ENCODE results near the gene IFNW1. TPM values are rescaled to one million over a fixed set of nuclear protein-coding genes. Genes with fewer than 3 reads are reported as not detected.
"Not testable (repeated sequence)": the region's sequence is repeated elsewhere in the genome, so short reads cannot be mapped to it uniquely, and the experiment has no call there.

The IFNW1 gene
- total and polyA plus RNA-seq, 7 experiments from 2014 or later: not detected

GRCh38 chr9:21144603-21145002 lies 3.0 kb upstream of the IFNW1 start:
- ATAC-seq (no peak), DNase-seq (no peak)
- no peaks in the 10 kb centered on the region for H3K9me3 ChIP-seq (ENCODE audit: control insufficient read depth in 2 of 3, low read length in 3 of 3)
- ChIA-PET POLR2A (no interaction called here), CTCF (no interaction called here)
- no peak overlapping the region for H3K27ac ChIP-seq (ENCODE audit: low read depth, low read length)
- H3K4me3 ChIP-seq (ENCODE audit: low read length): no peak overlapping the region
- H3K36me3 ChIP-seq (ENCODE audit: control insufficient read depth in 2 of 3, insufficient read depth in 3 of 3, low read length in 3 of 3): no peaks in the 10 kb centered on the region
- H3K4me1 Mint-ChIP-seq: peaks cover 9 to 38% (median 16%) of the 10 kb centered on the region in 7 donors
- peaks cover 0 to 41% (median 7%) of the 10 kb centered on the region in 5 donors for H3K36me3 Mint-ChIP-seq
- peaks cover 0 to 31% (median 17%) of the 10 kb centered on the region in 11 donors for H3K9me3 Mint-ChIP-seq
- H3K27me3 ChIP-seq (ENCODE audit: control insufficient read depth in 2 of 2, insufficient read depth in 2 of 2, low read length in 2 of 2): no peaks in the 10 kb centered on the region
- H3K4me1 ChIP-seq (ENCODE audit: control insufficient read depth in 2 of 2, insufficient read depth in 2 of 2, low read length in 2 of 2): peaks cover 0 to 6% of the 10 kb centered on the region in 2 donors
- H3K4me3 Mint-ChIP-seq: peak overlapping the region in 4 of 10 donors; percentile 1 to 47 (median 6)
- peak overlapping the region in 3 of 9 donors; percentile 2 to 82 (median 7) for H3K27ac Mint-ChIP-seq
- intact Hi-C loops (cut with micrococcal nuclease): no loop called here
- peaks cover 0 to 22% (median 0%) of the 10 kb centered on the region in 5 donors for H3K27me3 Mint-ChIP-seq

GRCh38 chr9:21137020-21137419 lies 4.6 kb downstream of the IFNW1 start:
- peaks cover 0 to 3% (median 0%) of the 10 kb centered on the region in 11 donors for H3K9me3 Mint-ChIP-seq
- DNase-seq: no peak
- Histone ChIP-seq H3K27me3 (ENCODE audit: control insufficient read depth in 2 of 2, insufficient read depth in 2 of 2, low read length in 2 of 2) (no peaks in the 10 kb centered on the region), H3K36me3 (ENCODE audit: control insufficient read depth in 2 of 3, insufficient read depth in 3 of 3, low read length in 3 of 3) (no peaks in the 10 kb centered on the region), H3K9me3 (ENCODE audit: control insufficient read depth in 2 of 3, low read length in 3 of 3) (no peaks in the 10 kb centered on the region), H3K27ac (ENCODE audit: low read depth, low read length) (no peak overlapping the region), H3K4me3 (ENCODE audit: low read length) (no peak overlapping the region), H3K4me1 (ENCODE audit: control insufficient read depth in 2 of 2, insufficient read depth in 2 of 2, low read length in 2 of 2) (no peaks in the 10 kb centered on the region)
- H3K27ac Mint-ChIP-seq: no peak overlapping the region
- ChIA-PET POLR2A (no interaction called here), CTCF (no interaction called here)
- intact Hi-C loops (cut with micrococcal nuclease): no loop called here
- H3K36me3 Mint-ChIP-seq: peaks cover 0 to 6% (median 0%) of the 10 kb centered on the region in 5 donors
- peaks cover 3 to 10% (median 9%) of the 10 kb centered on the region in 7 donors for H3K4me1 Mint-ChIP-seq
- no peak overlapping the region for H3K4me3 Mint-ChIP-seq
- peaks cover 0 to 24% (median 0%) of the 10 kb centered on the region in 5 donors for H3K27me3 Mint-ChIP-seq
- ATAC-seq: no peak

DNA sequence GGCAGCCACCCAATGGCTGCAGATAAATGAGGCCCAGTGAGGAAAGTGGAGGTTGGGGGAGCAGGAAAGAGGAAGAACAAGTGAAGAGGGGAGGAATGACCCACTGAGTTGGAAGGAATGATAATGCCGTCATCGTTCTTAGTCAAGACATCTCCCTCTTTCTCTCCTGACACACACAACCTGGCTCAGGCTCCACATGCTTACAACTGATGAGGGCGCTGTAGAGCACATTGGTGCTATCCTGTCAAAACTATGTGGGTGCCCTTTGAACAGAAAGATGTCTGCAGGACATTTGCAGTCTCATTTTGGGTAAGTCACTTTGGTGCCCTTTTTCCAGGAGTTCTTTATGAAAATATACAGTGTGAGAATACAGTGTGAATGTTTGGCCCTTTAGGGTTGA lies 5.9 kb downstream of the IFNW1 start:
- ChIA-PET CTCF (no interaction called here), POLR2A (no interaction called here)
- Histone ChIP-seq H3K36me3 (ENCODE audit: control insufficient read depth in 2 of 3, insufficient read depth in 3 of 3, low read length in 3 of 3) (no peaks in the 10 kb centered on the region), H3K27me3 (ENCODE audit: control insufficient read depth in 2 of 2, insufficient read depth in 2 of 2, low read length in 2 of 2) (no peaks in the 10 kb centered on the region), H3K4me3 (ENCODE audit: low read length) (no peak overlapping the region), H3K9me3 (ENCODE audit: control insufficient read depth in 2 of 3, low read length in 3 of 3) (no peaks in the 10 kb centered on the region), H3K4me1 (ENCODE audit: control insufficient read depth in 2 of 2, insufficient read depth in 2 of 2, low read length in 2 of 2) (no peaks in the 10 kb centered on the region), H3K27ac (ENCODE audit: low read depth, low read length) (no peak overlapping the region)
- no peak overlapping the region for H3K27ac Mint-ChIP-seq
- no peak for ATAC-seq
- peaks cover 0 to under 1% (median 0%) of the 10 kb centered on the region in 7 donors for H3K4me1 Mint-ChIP-seq
- peaks cover 0 to under 1% (median 0%) of the 10 kb centered on the region in 5 donors for H3K36me3 Mint-ChIP-seq
- H3K27me3 Mint-ChIP-seq: peaks cover 0 to 25% (median 0%) of the 10 kb centered on the region in 5 donors
- DNase-seq: no peak
- peaks cover 0 to 3% (median 0%) of the 10 kb centered on the region in 11 donors for H3K9me3 Mint-ChIP-seq
- intact Hi-C loops (cut with micrococcal nuclease): no loop called here
- no peak overlapping the region for H3K4me3 Mint-ChIP-seq

DNA sequence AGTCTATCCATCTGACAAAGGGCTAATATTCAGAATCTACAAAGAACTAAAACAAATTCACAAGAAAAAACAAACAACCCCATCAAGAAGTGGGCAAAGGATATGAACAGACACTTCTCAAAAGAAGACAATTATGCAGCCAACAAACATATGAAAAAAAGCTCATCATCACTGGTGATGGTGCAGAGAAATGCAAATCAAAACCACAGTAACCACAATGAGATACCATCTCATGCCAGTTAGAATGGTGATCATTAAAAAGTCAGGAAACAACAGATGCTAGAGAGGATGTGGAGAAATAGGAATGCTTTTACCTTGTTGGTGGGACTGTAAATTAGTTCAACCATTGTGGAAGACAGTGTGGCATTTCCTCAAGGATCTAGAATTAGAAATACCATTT lies 13.4 kb downstream of the IFNW1 start:
- H3K27ac ChIP-seq (ENCODE audit: low read depth, low read length); H3K36me3 ChIP-seq (ENCODE audit: control insufficient read depth in 2 of 3, insufficient read depth in 3 of 3, low read length in 3 of 3); H3K4me3 ChIP-seq (ENCODE audit: low read length); H3K9me3 ChIP-seq (ENCODE audit: control insufficient read depth in 2 of 3, low read length in 3 of 3); CTCF ChIA-PET; H3K4me3 Mint-ChIP-seq; POLR2A ChIA-PET; ATAC-seq; H3K27me3 ChIP-seq (ENCODE audit: control insufficient read depth in 2 of 2, insufficient read depth in 2 of 2, low read length in 2 of 2); intact Hi-C loops (cut with micrococcal nuclease); H3K4me1 ChIP-seq (ENCODE audit: control insufficient read depth in 2 of 2, insufficient read depth in 2 of 2, low read length in 2 of 2): not testable (repeated sequence)
- H3K9me3 Mint-ChIP-seq: peaks cover 0 to 16% (median 6%) of the 10 kb centered on the region in 11 donors
- peaks cover 3 to 48% (median 10%) of the 10 kb centered on the region in 5 donors for H3K27me3 Mint-ChIP-seq
- peak overlapping the region in 1 of 9 donors; percentile 44 for H3K27ac Mint-ChIP-seq
- DNase-seq: peak in 2 of 9 donors; percentile 10 to 16
- H3K36me3 Mint-ChIP-seq: peaks cover 0 to 17% (median 4%) of the 10 kb centered on the region in 5 donors
- peaks cover 0 to 13% (median 9%) of the 10 kb centered on the region in 7 donors for H3K4me1 Mint-ChIP-seq

DNA sequence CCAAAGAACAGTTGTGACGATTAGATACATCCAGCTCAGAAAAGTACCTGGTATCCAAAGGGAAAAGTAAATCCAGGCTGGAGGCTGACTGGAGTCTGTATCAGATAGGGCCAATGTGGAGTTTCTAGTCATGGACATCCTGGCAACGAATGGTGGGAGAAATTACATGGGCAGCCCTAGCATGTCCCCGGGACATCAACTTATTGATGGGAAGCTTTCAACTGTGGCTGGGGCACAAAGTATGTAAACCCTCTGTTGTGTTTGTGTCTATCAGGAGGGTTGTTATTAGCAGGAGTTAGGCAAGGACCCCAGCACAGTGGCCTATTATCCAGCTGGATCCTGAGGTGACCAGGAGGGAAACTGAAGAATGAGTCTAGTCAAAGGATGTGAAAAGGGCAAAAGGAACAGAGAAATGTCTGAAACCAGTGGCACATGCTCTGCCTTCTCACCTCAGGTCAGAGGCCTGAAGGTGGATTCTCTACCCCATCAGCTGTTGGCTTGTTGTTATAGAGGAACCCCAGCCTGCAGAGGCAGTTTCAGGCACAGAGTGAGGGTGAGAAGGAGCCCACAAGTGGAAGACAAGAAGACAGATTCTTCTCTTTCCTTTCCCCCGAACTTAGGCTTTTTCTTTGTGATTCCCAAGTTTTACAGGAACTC lies 19.9 kb downstream of the IFNW1 start:
- Histone ChIP-seq H3K27me3 (ENCODE audit: control insufficient read depth in 2 of 2, insufficient read depth in 2 of 2, low read length in 2 of 2) (no peaks in the 10 kb centered on the region), H3K27ac (ENCODE audit: low read depth, low read length) (no peak overlapping the region), H3K4me1 (ENCODE audit: control insufficient read depth in 2 of 2, insufficient read depth in 2 of 2, low read length in 2 of 2) (no peaks in the 10 kb centered on the region), H3K4me3 (ENCODE audit: low read length) (no peak overlapping the region), H3K9me3 (ENCODE audit: control insufficient read depth in 2 of 3, low read length in 3 of 3) (no peaks in the 10 kb centered on the region), H3K36me3 (ENCODE audit: control insufficient read depth in 2 of 3, insufficient read depth in 3 of 3, low read length in 3 of 3) (no peaks in the 10 kb centered on the region)
- Mint-ChIP-seq H3K27ac (no peak overlapping the region), H3K4me3 (no peak overlapping the region), H3K27me3 (peaks cover 7 to 52% (median 20%) of the 10 kb centered on the region in 5 donors), H3K36me3 (peaks cover 0 to 7% (median 0%) of the 10 kb centered on the region in 5 donors), H3K9me3 (peaks cover 0 to 4% (median 0%) of the 10 kb centered on the region in 11 donors), H3K4me1 (peaks cover 0 to 4% (median 0%) of the 10 kb centered on the region in 7 donors)
- ChIA-PET POLR2A (no interaction called here), CTCF (no interaction called here)
- ATAC-seq (no peak), DNase-seq (no peak)
- intact Hi-C loops (cut with micrococcal nuclease): no loop called here

DNA sequence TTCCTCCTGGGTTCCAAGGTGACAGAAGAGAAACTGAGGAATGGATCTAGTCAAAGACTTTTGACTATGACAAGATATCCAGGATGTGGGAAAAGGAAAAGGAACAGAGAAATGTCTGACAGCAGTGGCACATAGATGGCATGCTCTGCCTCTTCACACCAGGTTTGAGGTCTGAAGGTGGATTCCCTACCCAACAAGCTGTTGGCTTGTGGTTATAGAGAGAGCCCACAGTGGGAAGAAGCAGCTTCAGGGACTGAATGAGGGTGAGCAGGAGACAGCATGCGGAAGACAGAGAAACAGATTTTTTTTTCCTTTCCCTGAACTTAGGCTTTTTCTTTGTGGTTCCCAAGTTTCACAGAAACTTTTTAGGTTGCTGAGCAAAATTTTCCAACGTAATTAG lies 20.6 kb downstream of the IFNW1 start:
- Histone ChIP-seq H3K27me3 (ENCODE audit: control insufficient read depth in 2 of 2, insufficient read depth in 2 of 2, low read length in 2 of 2) (no peaks in the 10 kb centered on the region), H3K4me1 (ENCODE audit: control insufficient read depth in 2 of 2, insufficient read depth in 2 of 2, low read length in 2 of 2) (no peaks in the 10 kb centered on the region), H3K27ac (ENCODE audit: low read depth, low read length) (no peak overlapping the region), H3K4me3 (ENCODE audit: low read length) (no peak overlapping the region), H3K9me3 (ENCODE audit: control insufficient read depth in 2 of 3, low read length in 3 of 3) (no peaks in the 10 kb centered on the region), H3K36me3 (ENCODE audit: control insufficient read depth in 2 of 3, insufficient read depth in 3 of 3, low read length in 3 of 3) (no peaks in the 10 kb centered on the region)
- Mint-ChIP-seq H3K36me3 (peaks cover 0 to 4% (median 0%) of the 10 kb centered on the region in 5 donors), H3K4me3 (no peak overlapping the region), H3K4me1 (peaks cover 0 to 4% (median 0%) of the 10 kb centered on the region in 7 donors), H3K27me3 (peaks cover 7 to 52% (median 17%) of the 10 kb centered on the region in 5 donors), H3K9me3 (peaks cover 0 to under 1% (median 0%) of the 10 kb centered on the region in 11 donors), H3K27ac (no peak overlapping the region)
- no peak for DNase-seq
- no peak for ATAC-seq
- CTCF ChIA-PET: no interaction called here
- intact Hi-C loops (cut with micrococcal nuclease): no loop called here
- POLR2A ChIA-PET: no interaction called here

Data from naive thymus-derived CD4-positive, alpha-beta T cell (primary cell).